NCI-H1105 (cell line): ENCODE results near the gene DIO3.

Experiments used
- DNase-seq: peaks from one replicate; lab custom pipeline; 2025; lab: John Stamatoyannopoulos, UW

DIO3 gene

GRCh38 chr14:101561145-101561896, at the start of gene DIO3:
TSS of gene DIO3 (plus strand) at chr14:101561495.
- peak; percentile 28 for DNase-seq

GRCh38 chr14:101511620-101512375, 49.5 kb upstream of the DIO3 start:
- no peak for DNase-seq

- DNase-seq, result no peak
These were observed 49.0 kb upstream of the DIO3 start for GRCh38 chr14:101512376-101512695.

- DNase-seq, result no peak
These were observed 47.2 kb upstream of the DIO3 start for GRCh38 chr14:101514136-101514535.

GRCh38 chr14:101516401-101516800, 44.9 kb upstream of the DIO3 start:
- no peak for DNase-seq

DNA sequence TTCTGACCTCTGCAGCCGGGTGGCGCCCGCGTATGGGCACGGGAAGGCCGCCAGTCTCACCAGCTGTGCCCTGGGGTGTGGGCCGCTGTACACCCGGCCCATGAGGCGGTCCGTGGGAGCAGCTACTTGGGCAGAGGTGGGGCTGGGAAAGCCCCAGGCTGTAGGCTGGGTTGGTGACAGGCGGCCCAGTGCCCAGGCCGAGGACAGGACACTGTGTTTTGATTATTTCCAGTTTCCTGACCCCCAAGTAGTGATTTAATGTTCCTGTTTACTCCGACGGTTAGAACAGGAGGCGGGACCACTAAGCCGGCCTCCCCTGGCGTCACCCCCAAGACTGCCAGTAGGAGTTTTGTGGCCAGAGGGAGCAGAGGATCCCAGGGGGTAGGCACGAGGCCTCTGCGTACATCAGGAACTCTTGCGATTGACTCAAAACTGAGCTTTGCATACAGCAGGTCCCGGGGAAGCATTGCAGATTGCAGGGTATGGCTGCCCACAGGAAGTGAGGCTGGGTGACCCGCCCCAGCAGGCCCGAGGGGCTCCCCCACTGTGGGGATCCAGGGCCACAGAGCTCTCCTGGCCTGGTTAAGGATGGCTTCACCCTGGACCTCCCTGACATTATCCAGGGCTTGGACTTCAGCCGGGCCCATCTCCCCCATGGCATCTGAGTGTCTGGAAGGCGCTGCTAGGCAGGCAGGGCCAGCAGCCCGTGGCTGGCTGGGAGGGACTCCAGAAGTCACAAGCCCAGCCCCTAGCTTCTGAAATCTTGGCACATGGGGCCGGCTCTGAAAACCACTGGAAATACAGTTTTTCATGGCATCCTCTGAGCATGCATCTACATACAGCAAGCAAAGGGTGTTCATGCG, 42.5 kb upstream of the DIO3 start:
- no peak for DNase-seq

- DNase-seq, result no peak
These were observed 40.4 kb upstream of the DIO3 start for GRCh38 chr14:101520621-101521472.

DNA sequence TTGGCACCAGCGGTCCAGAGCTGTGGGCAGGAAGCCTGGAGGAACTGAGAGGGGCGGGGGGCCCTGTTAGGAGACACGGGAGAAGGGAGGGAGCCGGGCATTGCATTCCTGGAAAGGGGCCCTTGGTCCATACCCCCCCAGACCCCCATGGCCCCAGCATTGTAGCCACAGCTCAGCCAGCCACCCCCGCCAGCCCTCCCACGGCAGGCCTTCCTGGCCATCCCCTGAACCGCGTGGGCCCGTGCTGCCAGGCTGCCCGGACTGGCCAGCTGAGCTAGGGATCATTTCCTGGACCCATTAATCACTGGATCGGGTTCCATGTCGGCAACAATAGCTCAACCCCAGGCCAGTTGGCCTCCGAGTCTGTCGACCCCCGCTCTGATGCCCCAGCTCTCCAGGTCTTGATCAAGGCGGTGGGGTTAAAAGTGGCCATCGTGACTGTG, 39.8 kb upstream of the DIO3 start:
- no peak for DNase-seq

DNA sequence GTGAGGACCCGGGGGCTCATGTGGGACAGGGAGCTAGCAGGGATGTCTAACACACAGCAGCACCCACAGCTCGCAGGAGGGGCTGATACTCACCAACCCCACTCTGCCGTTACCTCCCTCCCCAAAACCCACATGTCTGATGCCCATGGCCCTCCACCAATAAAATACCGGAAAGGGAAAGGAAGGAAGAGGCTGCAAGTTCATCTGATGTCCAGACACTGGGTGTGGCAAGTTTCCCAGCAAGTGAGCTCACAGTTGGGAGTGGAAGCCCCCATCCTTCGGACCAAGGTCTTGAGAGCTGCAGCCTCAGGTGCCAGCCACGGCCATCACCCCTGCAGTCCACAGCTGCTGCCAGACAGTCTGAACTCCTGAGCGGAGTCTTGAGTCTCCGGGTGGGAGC, 39.3 kb upstream of the DIO3 start:
- no peak for DNase-seq

DNA sequence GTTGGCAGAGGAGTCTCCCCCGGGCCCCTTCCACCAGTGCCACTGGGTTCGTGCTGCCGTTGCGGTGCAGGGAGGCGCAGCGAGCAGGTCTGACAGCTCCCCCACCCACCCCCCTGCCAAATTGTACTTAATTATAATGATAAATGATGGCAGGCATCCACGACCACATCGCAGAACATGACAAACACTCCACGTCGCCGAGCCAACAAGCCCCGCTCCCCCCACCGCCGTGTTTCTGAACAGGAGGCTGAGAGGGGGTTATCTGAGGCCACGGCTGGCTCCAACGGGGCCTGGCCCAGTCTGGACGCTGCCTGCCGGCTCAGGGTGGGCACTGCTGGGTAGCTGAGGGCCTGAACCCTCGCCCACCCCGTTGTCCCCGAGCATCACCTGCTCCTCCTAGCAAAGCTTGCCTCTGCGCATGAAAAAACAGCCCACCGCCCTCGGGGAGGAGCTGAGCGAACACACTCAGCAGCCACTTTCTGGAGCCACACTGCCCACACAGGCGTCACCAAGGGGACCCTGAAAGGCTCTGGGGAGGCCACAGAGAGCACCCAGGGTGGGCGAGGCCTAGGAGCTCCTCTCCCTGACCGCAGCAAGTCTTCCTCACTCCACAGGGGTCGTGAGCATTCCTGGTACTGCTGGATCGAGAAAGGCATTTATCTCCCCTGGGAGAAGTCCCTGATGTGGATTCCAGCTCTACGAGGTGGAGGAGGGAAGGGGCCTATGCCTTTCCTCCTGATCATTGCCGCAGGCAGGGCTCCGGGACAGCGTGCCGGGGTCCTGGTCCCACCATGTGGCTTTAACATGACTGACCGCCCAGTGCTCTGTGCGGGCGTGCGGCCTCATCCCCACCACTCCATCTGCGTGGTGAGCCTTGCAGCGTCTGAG, 35.4 kb upstream of the DIO3 start:
- DNase-seq, result peak; percentile 49

- DNase-seq, result no peak
These were observed 33.3 kb upstream of the DIO3 start for GRCh38 chr14:101527987-101528386.

GRCh38 chr14:101529079-101529478, 32.2 kb upstream of the DIO3 start:
- no peak for DNase-seq

DNA sequence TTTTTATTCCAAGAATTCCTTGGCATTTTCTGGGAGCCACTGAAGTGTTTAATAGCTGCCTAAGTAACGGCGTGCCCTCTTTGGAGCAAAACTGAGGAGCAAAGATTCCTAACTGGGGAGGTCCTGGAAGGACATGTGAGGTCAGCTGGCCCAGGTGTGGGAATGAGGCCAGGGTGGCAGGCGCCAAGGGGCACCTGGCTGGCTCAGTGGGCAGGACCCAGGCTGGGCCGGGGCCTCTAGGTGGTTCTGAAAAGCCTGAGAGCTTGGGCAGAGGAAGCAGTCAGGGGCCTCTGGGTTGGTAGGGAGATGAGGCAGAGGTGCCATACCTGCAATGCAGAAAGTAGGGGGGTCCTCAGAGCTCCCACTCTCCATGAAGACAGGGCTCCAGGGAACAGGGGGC, 27.1 kb upstream of the DIO3 start:
- DNase-seq, result no peak

DNA sequence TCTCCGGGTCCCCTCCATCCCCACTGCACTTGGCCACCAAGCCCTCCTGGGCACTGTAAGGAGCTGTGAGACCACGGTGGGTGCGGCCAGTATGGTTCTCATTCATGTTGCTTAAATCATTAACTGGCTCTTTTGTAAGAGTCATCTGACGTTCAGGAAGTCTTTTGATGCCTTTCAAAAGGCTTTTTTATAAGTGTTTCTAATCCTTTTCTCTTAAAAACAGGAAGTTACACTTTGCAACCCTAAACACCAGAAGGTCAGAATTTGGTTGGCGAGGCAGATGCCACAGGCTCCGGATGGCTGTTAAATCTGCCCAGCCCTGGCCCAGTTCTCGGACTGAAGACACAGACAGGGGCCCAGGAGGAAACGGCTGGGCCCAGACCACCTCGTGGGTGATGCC, 26.1 kb upstream of the DIO3 start:
- no peak for DNase-seq

GRCh38 chr14:101535701-101536207, 25.5 kb upstream of the DIO3 start:
- no peak for DNase-seq

- no peak for DNase-seq
These were observed 24.0 kb upstream of the DIO3 start for GRCh38 chr14:101537286-101537685.

- no peak for DNase-seq
These were observed 22.4 kb upstream of the DIO3 start for GRCh38 chr14:101538878-101539277.

- no peak for DNase-seq
These were observed 21.4 kb upstream of the DIO3 start for GRCh38 chr14:101539880-101540279.

GRCh38 chr14:101540481-101541462, 20.5 kb upstream of the DIO3 start:
- DNase-seq, result no peak
